Smooth muscle cell (in vitro differentiated cells): ENCODE results near the gene SPATA20. TPM values are rescaled to one million over a fixed set of nuclear protein-coding genes. Genes with fewer than 3 reads are reported as not detected.

ENCODE experiments used
- DNase-seq: peaks from one replicate; lab custom pipeline; 2025; ENCODE audit not compliant: unreplicated experiment; lab: John Stamatoyannopoulos, UW
- H2AFZ ChIP-seq: fragments of 200-600 bp; sonication (generic); 2 replicates; pipeline ENCODE4 v1.6.0; 2016; ENCODE audit warnings: antibody characterized with exemption, low read depth, mild to moderate bottlenecking
- H3F3A ChIP-seq: fragments of 200-600 bp; sonication (generic); 2 replicates; pipeline ENCODE4 v1.6.0; 2017; ENCODE audit warnings: antibody characterized with exemption, low read depth
- H3K27ac ChIP-seq: fragments of 200-600 bp; sonication (generic); 2 replicates; pipeline ENCODE4 v1.5.1; 2016; ENCODE audit warnings: low read depth, mild to moderate bottlenecking
- H3K27me3 ChIP-seq: fragments of 200-600 bp; sonication (generic); 2 replicates; pipeline ENCODE4 v1.6.1; 2016; ENCODE audit warnings: low read depth, mild to moderate bottlenecking
- H3K36me3 ChIP-seq: fragments of 200-600 bp; sonication (generic); 2 replicates; pipeline ENCODE4 v1.5.1; 2016; ENCODE audit warnings: low read depth
- H3K4me1 ChIP-seq: fragments of 200-600 bp; sonication (generic); 2 replicates; pipeline ENCODE4 v1.5.1; 2016; ENCODE audit warnings: low read depth
- H3K4me2 ChIP-seq: fragments of 200-600 bp; sonication (generic); 2 replicates; pipeline ENCODE4 v1.6.0; 2016; ENCODE audit warnings: mild to moderate bottlenecking
- H3K4me3 ChIP-seq: fragments of 200-600 bp; sonication (generic); 2 replicates; pipeline ENCODE4 v1.5.1; 2016; ENCODE audit warnings: mild to moderate bottlenecking
- H3K79me2 ChIP-seq: fragments of 200-600 bp; sonication (generic); 2 replicates; pipeline ENCODE4 v1.6.0; 2016; ENCODE audit warnings: low read depth, mild to moderate bottlenecking
- H3K9ac ChIP-seq: fragments of 200-600 bp; sonication (generic); 2 replicates; pipeline ENCODE4 v1.6.0; 2016; ENCODE audit warnings: low read depth
- H3K9me3 ChIP-seq: fragments of 200-600 bp; sonication (generic); replicated peaks from 2 replicates; pipeline ENCODE4 v1.5.1; 2016; ENCODE audit warnings: low read depth
- H4K20me1 ChIP-seq: fragments of 200-600 bp; sonication (generic); 2 replicates; pipeline ENCODE4 v1.6.0; 2016; ENCODE audit warnings: low read depth
- WGBS: methylation state at CpG from one replicate; pipeline ENCODE4 v1.1.7; 2016; ENCODE audit warnings: low lambda C conversion rate; 5-methylcytosine and 5-hydroxymethylcytosine counted together
- polyA plus RNA-seq: library from polyadenylated mRNA; unstranded; fragments of >200 nt; fragmentation: Nextera tagmentation; extraction: Ambion mirVana; gene quantifications from 2 replicates; pipeline ENCODE4 v1.2.1, GENCODE V29; 2016
- total RNA-seq: library from RNA; depleted of rRNA; stranded (reverse); fragments of >200 nt; gene quantifications from 2 replicates; pipeline ENCODE4 v1.2.3, GENCODE V29; 2014
- TF ChIP-seq, protein P1 (sequence below): fragments of 200-600 bp; sonication (generic); IDR thresholded peaks from 2 replicates; pipeline ENCODE4 v1.5.1; 2017; ENCODE audit warnings: borderline replicate concordance, mild to moderate bottlenecking, antibody characterized with exemption; ENCODE audit not compliant: insufficient read depth, poor library complexity, severe bottlenecking

The SPATA20 gene
- total and polyA plus RNA-seq, 2 experiments from 2014 or later, result 61.0 to 62.7 TPM

DNA sequence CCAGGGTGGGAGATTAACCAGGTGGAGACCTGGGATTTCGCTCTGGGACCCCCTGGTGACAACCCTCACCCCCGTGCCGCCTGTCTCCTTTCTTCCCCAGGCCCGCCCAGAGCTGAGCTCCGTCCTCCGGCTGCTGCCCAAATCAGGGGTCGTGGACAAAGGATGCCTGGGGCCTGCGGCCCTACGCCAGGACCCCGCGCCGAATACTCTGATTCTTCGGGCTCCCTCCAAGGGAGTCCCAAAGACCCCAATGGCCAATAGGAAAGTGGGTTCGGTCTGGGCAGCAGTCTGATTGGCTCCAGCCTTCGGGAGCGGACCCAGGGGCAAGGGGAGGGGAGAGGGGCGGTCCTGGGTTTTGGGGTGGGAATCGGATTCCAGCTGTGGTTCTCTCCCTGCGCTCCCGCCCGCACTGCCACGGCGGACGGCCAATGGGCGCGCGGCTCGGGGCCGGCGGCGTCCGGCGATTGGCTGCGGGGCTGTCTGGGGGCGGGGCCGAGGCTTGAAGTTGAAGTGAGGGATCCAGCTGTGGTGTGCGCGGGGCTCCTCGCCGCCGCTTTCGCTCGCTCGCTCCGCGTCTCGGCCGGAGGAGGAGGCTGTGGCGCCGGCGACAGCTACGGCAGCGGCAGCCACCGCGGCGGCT lies 13.3 kb downstream of the SPATA20 start, which contains the start of gene CACNA1G:
TSS of gene CACNA1G (plus strand) at position 531 of the 640 bp plus-strand sequence. CDS start 745 bp downstream, outside the sequence.
- TF ChIP-seq, protein P1, sequence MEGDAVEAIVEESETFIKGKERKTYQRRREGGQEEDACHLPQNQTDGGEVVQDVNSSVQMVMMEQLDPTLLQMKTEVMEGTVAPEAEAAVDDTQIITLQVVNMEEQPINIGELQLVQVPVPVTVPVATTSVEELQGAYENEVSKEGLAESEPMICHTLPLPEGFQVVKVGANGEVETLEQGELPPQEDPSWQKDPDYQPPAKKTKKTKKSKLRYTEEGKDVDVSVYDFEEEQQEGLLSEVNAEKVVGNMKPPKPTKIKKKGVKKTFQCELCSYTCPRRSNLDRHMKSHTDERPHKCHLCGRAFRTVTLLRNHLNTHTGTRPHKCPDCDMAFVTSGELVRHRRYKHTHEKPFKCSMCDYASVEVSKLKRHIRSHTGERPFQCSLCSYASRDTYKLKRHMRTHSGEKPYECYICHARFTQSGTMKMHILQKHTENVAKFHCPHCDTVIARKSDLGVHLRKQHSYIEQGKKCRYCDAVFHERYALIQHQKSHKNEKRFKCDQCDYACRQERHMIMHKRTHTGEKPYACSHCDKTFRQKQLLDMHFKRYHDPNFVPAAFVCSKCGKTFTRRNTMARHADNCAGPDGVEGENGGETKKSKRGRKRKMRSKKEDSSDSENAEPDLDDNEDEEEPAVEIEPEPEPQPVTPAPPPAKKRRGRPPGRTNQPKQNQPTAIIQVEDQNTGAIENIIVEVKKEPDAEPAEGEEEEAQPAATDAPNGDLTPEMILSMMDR, result no peak
- H3K36me3 ChIP-seq, result no peaks in the 10 kb centered on the region
- H3K27ac ChIP-seq, result no peak within 1 kb of the TSS
- peaks cover 49% of the 10 kb centered on the region for H3K27me3 ChIP-seq
- 1% methylated on average over 21 of the region's 56 CpGs for WGBS
- peak within 1 kb of the TSS; percentile 66 for H2AFZ ChIP-seq
- H3K4me2 ChIP-seq, result peak within 1 kb of the TSS; percentile 87
- peak; percentile 85 for DNase-seq
- no peaks in the 10 kb centered on the region for H3K9me3 ChIP-seq
- H4K20me1 ChIP-seq, result no peaks in the 10 kb centered on the region
- H3K9ac ChIP-seq, result peak within 1 kb of the TSS; percentile 39
- H3K79me2 ChIP-seq, result no peaks in the 10 kb centered on the region
- H3K4me3 ChIP-seq, result peak within 1 kb of the TSS; percentile 53
- H3F3A ChIP-seq, result peaks cover 3% of the 10 kb centered on the region
- H3K4me1 ChIP-seq, result peaks cover 37% of the 10 kb centered on the region

DNA sequence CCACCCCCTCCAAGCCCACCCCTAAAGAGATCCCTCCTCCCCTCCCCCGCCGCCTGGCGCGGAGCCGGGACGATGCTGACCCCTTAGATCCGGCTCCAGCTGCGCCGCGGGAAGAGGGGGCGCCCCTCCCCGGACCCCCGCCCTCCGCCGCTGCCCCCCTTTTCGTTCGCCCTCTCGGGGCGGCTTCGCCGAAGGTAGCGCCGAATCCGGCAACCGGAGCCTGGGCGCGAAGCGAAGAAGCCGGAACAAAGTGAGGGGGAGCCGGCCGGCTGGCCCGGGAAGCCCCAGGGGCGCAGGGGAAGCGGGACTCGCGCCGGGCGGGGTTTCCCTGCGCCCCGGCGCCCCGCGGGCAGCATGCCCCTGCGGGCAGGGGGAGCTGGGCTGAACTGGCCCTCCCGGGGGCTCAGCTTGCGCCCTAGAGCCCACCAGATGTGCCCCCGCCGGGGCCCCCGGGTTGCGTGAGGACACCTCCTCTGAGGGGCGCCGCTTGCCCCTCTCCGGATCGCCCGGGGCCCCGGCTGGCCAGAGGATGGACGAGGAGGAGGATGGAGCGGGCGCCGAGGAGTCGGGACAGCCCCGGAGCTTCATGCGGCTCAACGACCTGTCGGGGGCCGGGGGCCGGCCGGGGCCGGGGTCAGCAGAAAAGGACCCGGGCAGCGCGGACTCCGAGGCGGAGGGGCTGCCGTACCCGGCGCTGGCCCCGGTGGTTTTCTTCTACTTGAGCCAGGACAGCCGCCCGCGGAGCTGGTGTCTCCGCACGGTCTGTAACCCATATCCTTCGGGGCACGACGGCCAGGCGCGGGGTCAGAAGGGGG lies 14.2 kb downstream of the SPATA20 start:
- peak overlapping the region; percentile 66 for H2AFZ ChIP-seq
- no peaks in the 10 kb centered on the region for H4K20me1 ChIP-seq
- TF ChIP-seq, protein P1, result no peak
- peak overlapping the region; percentile 53 for H3K4me3 ChIP-seq
- H3K79me2 ChIP-seq, result no peaks in the 10 kb centered on the region
- H3K9ac ChIP-seq, result peak overlapping the region; percentile 39
- H3K4me2 ChIP-seq, result peak overlapping the region; percentile 87
- peaks cover 3% of the 10 kb centered on the region for H3F3A ChIP-seq
- no peaks in the 10 kb centered on the region for H3K36me3 ChIP-seq
- no peak for DNase-seq
- no peak overlapping the region for H3K27ac ChIP-seq
- 2% methylated on average over 40 of the region's 88 CpGs for WGBS
- H3K27me3 ChIP-seq, result peaks cover 49% of the 10 kb centered on the region
- H3K9me3 ChIP-seq, result no peaks in the 10 kb centered on the region
- peaks cover 41% of the 10 kb centered on the region for H3K4me1 ChIP-seq

DNA sequence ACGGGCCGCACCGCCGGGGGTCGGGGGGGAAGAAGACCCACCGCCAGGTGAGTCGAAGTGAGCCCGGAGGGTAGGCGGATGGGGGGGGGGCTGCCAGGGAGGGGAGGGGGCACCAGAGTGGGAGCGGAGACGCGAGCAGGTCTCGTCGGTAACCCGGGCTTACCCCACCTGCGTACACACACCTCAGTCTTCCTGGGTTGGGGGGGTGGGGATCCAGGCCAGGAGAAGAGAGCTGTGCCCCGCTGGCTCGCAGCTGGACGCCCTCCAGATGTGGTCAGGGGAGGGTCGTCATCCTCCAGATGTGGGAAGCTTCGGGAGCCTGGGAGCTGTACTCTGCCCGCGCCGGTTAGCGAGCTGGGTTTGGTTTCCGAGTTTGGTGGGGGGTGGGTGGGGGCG lies 14.8 kb downstream of the SPATA20 start:
- H3K27ac ChIP-seq, result no peak overlapping the region
- TF ChIP-seq, protein P1, result no peak
- peaks cover 3% of the 10 kb centered on the region for H3F3A ChIP-seq
- peak overlapping the region; percentile 53 for H3K4me3 ChIP-seq
- H3K9me3 ChIP-seq, result no peaks in the 10 kb centered on the region
- H3K4me2 ChIP-seq, result peak overlapping the region; percentile 87
- 0% methylated on average over 15 of the region's 27 CpGs for WGBS
- no peaks in the 10 kb centered on the region for H3K79me2 ChIP-seq
- no peak overlapping the region for H3K9ac ChIP-seq
- H2AFZ ChIP-seq, result no peak overlapping the region
- DNase-seq, result no peak
- no peaks in the 10 kb centered on the region for H3K36me3 ChIP-seq
- peaks cover 55% of the 10 kb centered on the region for H3K27me3 ChIP-seq
- H3K4me1 ChIP-seq, result peaks cover 41% of the 10 kb centered on the region
- no peaks in the 10 kb centered on the region for H4K20me1 ChIP-seq
